HFF-Myc (cell line): Measurements from ENCODE around the gene SH2D2A.
A peak's percentile ranks its signal among the peaks of the same experiment; 100 is the strongest.
"Not testable (repeated sequence)": the region's sequence is repeated elsewhere in the genome, so short reads cannot be mapped to it uniquely, and the experiment has no call there.

Experiments used
- DNase-seq: peaks from one replicate; pipeline ENCODE4 v3.0.0-alpha.2; 2011; ENCODE audit warnings: low read depth; ENCODE audit errors: extremely low read depth
- H3K4me3 ChIP-seq: replicated peaks from 2 replicates; pipeline ENCODE4 v1.5.1; 2011; ENCODE audit warnings: low read depth, mild to moderate bottlenecking, control low read depth, low read length
- CTCF ChIP-seq: IDR thresholded peaks from 2 replicates; pipeline ENCODE4 v1.5.1; 2012; ENCODE audit warnings: mild to moderate bottlenecking, low read depth, low read length, control low read depth; ENCODE audit errors: missing control alignments

The SH2D2A gene

GRCh38 chr1:156766298-156767100 lies 50.1 kb downstream of the SH2D2A start:
- no peak for DNase-seq
- no peak for TF ChIP-seq CTCF
- peak overlapping the region; percentile 67 for H3K4me3 ChIP-seq

DNA sequence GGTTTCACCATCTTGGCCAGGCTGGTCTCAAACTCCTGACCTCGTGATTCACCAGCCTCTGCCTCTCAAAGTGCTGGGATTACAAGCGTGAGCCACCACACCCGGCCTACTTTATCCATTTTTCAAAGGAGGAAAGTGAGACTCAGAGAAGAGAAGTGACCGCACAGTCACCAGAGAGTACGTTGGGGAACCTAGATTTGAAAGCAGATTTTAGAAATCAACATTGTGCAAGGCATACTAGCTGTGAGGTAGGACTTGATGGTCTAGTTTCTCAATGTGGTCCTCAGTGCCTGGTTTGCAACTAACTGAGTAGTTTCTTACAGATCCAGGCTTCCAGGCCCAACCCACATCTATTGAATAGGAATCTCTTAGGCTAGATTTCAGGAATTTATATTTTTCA lies 51.0 kb downstream of the SH2D2A start:
- peak overlapping the region; percentile 67 for H3K4me3 ChIP-seq
- no peak for TF ChIP-seq CTCF

GRCh38 chr1:156765136-156765535 lies 51.5 kb downstream of the SH2D2A start:
- H3K4me3 ChIP-seq, DNase-seq: not testable (repeated sequence)

More for the DNA sequence above, 51.0 kb downstream of the SH2D2A start:
- DNase-seq, result no peak

- H3K4me3 ChIP-seq, result no peak overlapping the region
- DNase-seq, result no peak
- no peak for TF ChIP-seq CTCF
Measured at GRCh38 chr1:156760796-156761104, 55.9 kb downstream of the SH2D2A start.

DNA sequence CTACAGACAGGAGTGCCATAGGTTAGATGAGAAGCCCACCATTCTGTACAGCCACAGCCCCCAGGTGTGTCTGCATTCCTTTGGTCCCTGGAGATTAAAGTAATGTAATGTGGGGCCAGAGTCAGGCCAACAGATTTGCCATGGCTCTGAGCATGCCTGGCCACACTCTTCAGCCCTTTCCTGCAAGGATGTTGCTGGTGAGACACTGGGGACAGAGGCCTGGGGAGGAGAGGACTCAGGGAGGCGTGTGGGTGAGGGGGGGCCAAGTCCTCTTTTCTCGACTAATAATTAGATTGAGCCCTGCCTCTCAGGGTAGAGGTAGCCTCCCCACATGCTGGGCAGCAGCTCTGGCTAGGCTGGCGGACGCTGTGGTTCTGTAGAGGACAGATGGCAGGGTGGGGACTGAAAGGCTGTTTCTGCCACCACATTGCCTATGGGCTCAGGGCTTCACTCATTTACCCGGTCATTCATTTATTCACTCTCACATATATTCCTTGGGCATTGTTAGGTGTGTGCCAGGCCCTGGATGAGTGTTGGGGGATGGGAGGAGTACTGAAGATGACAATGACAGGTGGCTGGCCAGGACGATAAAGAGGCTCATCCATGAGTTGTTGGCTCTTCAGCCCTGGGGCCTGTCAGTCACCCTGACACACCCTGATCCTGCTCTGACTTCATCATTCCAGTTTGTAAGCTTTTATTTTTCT lies 56.4 kb downstream of the SH2D2A start:
- no peak for DNase-seq
- no peak for TF ChIP-seq CTCF
- no peak overlapping the region for H3K4me3 ChIP-seq

- not testable (repeated sequence) for H3K4me3 ChIP-seq, DNase-seq
Measured at GRCh38 chr1:156757572-156758253, 58.9 kb downstream of the SH2D2A start.

GRCh38 chr1:156756355-156756754 lies 60.3 kb downstream of the SH2D2A start:
- H3K4me3 ChIP-seq, result no peak overlapping the region
- TF ChIP-seq CTCF, result no peak
- no peak for DNase-seq
